Colonic mucosa (tissue), 4 donors: ENCODE measurements around the gene KDM4D. TPM values are rescaled to one million over a fixed set of nuclear protein-coding genes. Genes with fewer than 3 reads are reported as not detected.
A peak's percentile ranks its signal among the peaks of the same experiment; 100 is the strongest.

Experiments used
- DNase-seq: peaks from one replicate; pipeline ENCODE4 v3.0.0-alpha.2; 2020
- H3K27ac ChIP-seq: fragments of 200-600 bp; one replicate; pipeline ENCODE4 v1.8.0; 2021
- H3K27me3 ChIP-seq: fragments of 200-600 bp; one replicate; pipeline ENCODE4 v1.8.0; 2021
- H3K36me3 ChIP-seq: fragments of 200-600 bp; one replicate; pipeline ENCODE4 v1.8.0; 2021
- H3K4me1 ChIP-seq: fragments of 200-600 bp; one replicate; pipeline ENCODE4 v1.8.0; 2021; ENCODE audit warnings: mild to moderate bottlenecking
- H3K4me3 ChIP-seq: fragments of 200-600 bp; one replicate; pipeline ENCODE4 v1.8.0; 2021
- H3K9ac ChIP-seq, 2 donors: one replicate each; pipeline ENCODE4 v1.7.0; 2013; ENCODE audit warnings: control low read depth in 2 of 2, low read depth in 2 of 2, low read length in 2 of 2
- H3K9me3 ChIP-seq: fragments of 200-600 bp; one replicate; pipeline ENCODE4 v1.8.0; 2021
- intact Hi-C: fragments of 100-400 bp; cut with DNase I; formaldehyde crosslinking; loops from one replicate; pipeline ENCODE4 v1.14.1; 2022
- total RNA-seq, 2 donors: library from RNA; stranded (reverse); fragmentation: NEBNext Ultra II Directional in 1 of 2; extraction: Animal tissue kit (Norgen Biotek cat#: 25700) in 1 of 2; gene quantifications; one replicate each; pipeline ENCODE4 v1.2.1, GENCODE V29; 2021
- TF ChIP-seq, protein P1 (sequence below): fragments of 200-600 bp; IDR thresholded peaks from one replicate; pipeline ENCODE4 v1.8.0; 2022; ENCODE audit warnings: antibody characterized with exemption, mild to moderate bottlenecking
- donor health status: healthy.
- donor health status: DM: no; HTN: no; CAD: no.
- donor health status: DM: no; HTN: no; CAD: no.

KDM4D gene
- total RNA-seq, 2 donors from 2014 or later: 0.20 TPM; not detected in 1

- no peak for DNase-seq
- Histone ChIP-seq H3K36me3 (peaks cover 19% of the 10 kb centered on the region), H3K4me3 (peak overlapping the region; percentile 90), H3K27me3 (no peaks in the 10 kb centered on the region), H3K9me3 (no peaks in the 10 kb centered on the region), H3K27ac (no peak overlapping the region), H3K4me1 (peaks cover 9% of the 10 kb centered on the region), H3K9ac (peak overlapping the region; percentile 81 to 94)
- intact Hi-C loops: loop anchor here (5.0 to 10.0 kb wide), 3 partner anchors 90 to 812 kb away; partner anchors contain the start of gene FAM76B
- TF ChIP-seq, protein P1, sequence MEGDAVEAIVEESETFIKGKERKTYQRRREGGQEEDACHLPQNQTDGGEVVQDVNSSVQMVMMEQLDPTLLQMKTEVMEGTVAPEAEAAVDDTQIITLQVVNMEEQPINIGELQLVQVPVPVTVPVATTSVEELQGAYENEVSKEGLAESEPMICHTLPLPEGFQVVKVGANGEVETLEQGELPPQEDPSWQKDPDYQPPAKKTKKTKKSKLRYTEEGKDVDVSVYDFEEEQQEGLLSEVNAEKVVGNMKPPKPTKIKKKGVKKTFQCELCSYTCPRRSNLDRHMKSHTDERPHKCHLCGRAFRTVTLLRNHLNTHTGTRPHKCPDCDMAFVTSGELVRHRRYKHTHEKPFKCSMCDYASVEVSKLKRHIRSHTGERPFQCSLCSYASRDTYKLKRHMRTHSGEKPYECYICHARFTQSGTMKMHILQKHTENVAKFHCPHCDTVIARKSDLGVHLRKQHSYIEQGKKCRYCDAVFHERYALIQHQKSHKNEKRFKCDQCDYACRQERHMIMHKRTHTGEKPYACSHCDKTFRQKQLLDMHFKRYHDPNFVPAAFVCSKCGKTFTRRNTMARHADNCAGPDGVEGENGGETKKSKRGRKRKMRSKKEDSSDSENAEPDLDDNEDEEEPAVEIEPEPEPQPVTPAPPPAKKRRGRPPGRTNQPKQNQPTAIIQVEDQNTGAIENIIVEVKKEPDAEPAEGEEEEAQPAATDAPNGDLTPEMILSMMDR: no peak
Observed at GRCh38 chr11:94972700-94973098, 810 bp upstream of the KDM4D start.

GRCh38 chr11:94974178-94974577 is 669 bp downstream of the KDM4D start:
- H3K9ac ChIP-seq: peak overlapping the region in 1 of 2 donors; percentile 46
- H3K36me3 ChIP-seq: peaks cover 13% of the 10 kb centered on the region
- H3K4me1 ChIP-seq: peaks cover 9% of the 10 kb centered on the region
- H3K4me3 ChIP-seq: peak overlapping the region; percentile 90
- TF ChIP-seq, protein P1: no peak
- H3K27ac ChIP-seq: no peak overlapping the region
- DNase-seq: no peak
- intact Hi-C loops: loop anchor here (5.0 to 10.0 kb wide), 3 partner anchors 88 to 811 kb away; partner anchors contain the start of gene FAM76B
- H3K9me3 ChIP-seq: no peaks in the 10 kb centered on the region
- no peaks in the 10 kb centered on the region for H3K27me3 ChIP-seq

- Histone ChIP-seq H3K9ac (no peak overlapping the region), H3K27ac (no peak overlapping the region), H3K9me3 (no peaks in the 10 kb centered on the region), H3K4me3 (no peak overlapping the region), H3K27me3 (no peaks in the 10 kb centered on the region), H3K36me3 (no peaks in the 10 kb centered on the region), H3K4me1 (peaks cover 9% of the 10 kb centered on the region)
- DNase-seq: no peak
- intact Hi-C loops: loop anchor here (10.0 kb wide), 2 partner anchors 169 to 809 kb away; partner anchors contain the start of gene FAM76B
- TF ChIP-seq, protein P1: no peak
Observed at GRCh38 chr11:94975599-94975998, 2.1 kb downstream of the KDM4D start.

DNA sequence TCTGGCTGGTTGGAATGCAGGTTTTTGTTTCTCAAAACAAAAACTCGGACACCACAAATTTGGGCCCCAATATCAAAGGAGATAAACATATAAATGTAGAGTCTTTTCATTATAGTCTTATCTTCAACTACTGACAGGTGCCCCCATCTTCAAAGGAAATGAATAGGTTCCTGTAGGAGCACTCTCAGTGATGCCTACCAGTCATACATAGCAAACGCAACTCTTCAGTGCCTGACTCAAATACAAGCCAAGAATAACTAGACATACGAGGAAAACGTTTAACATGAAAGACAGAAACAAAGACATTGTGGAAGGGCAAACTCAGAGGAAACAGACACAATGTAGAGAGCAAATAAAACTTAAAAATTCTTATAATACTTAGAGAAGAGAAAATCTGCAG is 13.9 kb downstream of the KDM4D start:
- Histone ChIP-seq H3K27me3 (no peaks in the 10 kb centered on the region), H3K4me3 (no peak overlapping the region), H3K27ac (no peak overlapping the region), H3K9ac (no peak overlapping the region), H3K4me1 (no peaks in the 10 kb centered on the region), H3K9me3 (no peaks in the 10 kb centered on the region), H3K36me3 (no peaks in the 10 kb centered on the region)
- TF ChIP-seq, protein P1: no peak
- no peak for DNase-seq
- intact Hi-C loops: no loop called here

DNA sequence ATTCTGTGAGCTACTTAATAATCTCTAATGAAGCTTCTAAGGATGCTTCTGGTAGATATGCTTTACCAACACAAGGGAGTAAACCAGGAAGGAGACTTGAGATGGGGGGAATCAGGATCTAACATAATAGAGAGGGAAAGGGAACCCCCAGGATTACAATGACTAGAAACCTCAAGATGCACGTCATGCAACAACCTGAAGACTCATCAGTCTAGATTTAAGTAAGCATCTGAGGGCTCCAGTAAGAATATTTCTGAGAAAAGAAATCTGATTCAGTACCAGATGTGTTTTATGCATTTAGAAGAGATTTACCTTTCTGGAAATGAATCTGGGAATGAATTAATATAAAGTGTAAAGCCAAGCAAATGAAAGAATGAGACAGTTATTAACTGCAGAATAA is 15.2 kb downstream of the KDM4D start:
- H3K36me3 ChIP-seq: no peaks in the 10 kb centered on the region
- intact Hi-C loops: no loop called here
- H3K9me3 ChIP-seq: no peaks in the 10 kb centered on the region
- TF ChIP-seq, protein P1: no peak
- H3K4me3 ChIP-seq: no peak overlapping the region
- no peaks in the 10 kb centered on the region for H3K27me3 ChIP-seq
- no peaks in the 10 kb centered on the region for H3K4me1 ChIP-seq
- DNase-seq: no peak
- no peak overlapping the region for H3K9ac ChIP-seq
- H3K27ac ChIP-seq: no peak overlapping the region
